ENCODE data around the gene BCAN.

BCAN gene

GRCh38 chr1:156662800-156663055 lies 20.8 kb downstream of the BCAN start:
- no peak for TF ChIP-seq JUND (IDR thresholded peaks at IDR 0.05; ENCODE audit: low read depth)

GRCh38 chr1:156663178-156663577 lies 21.3 kb downstream of the BCAN start:
- in situ Hi-C loops (cut with HindIII; ENCODE audit: low pct_unique_long_range_greater_than_20kb, low sequenced_read_pairs): no loop called here
- no peak for DNase-seq (ENCODE audit: low read depth in 1 of 2, low spot score in 1 of 2)
- no peak for TF ChIP-seq JUND (IDR thresholded peaks at IDR 0.05; ENCODE audit: low read depth)

More at GRCh38 chr1:156662800-156663055, 20.8 kb downstream of the BCAN start:
- no peak for DNase-seq (ENCODE audit: low read depth in 1 of 2, low spot score in 1 of 2)
- in situ Hi-C loops (cut with HindIII; ENCODE audit: low pct_unique_long_range_greater_than_20kb, low sequenced_read_pairs): no loop called here

DNA sequence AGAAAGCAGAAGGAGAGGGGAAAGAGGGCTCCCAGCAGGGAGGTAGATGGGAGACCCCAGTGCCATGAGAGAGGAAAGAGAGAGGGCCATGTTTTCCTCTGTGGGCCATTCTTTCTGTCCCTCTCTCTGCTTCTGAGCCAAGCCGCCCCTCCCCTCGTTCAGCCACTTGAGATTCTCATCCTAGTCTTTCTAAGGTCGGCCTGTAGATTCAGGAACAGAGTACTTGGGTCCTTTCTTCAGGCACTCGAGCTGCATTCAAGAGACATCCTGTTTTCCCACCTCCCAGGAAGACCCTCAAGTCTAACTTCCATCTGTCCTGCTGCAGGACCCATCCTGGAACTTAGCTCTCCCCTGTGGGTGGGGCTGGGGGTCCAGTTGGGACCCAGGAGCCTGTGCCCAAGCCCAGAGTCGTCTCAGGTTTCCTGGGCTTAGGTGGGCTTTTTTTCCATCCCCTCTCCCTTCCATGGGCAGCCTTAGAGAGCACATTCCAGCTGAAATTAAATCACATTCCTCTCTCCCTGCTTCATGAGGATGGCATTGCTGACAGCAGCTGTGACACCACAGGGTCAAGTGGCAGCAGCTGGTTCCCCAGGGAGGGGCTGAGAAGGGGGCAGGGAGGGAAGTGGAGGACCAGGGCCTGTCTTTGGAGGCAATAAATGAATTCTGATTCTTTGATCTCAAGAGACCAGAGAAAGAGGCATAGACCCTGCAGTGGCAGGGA lies 22.3 kb downstream of the BCAN start:
- in situ Hi-C loops (cut with HindIII; ENCODE audit: low pct_unique_long_range_greater_than_20kb, low sequenced_read_pairs): no loop called here

GRCh38 chr1:156664767-156665411 lies 23.0 kb downstream of the BCAN start:
- DNase-seq (ENCODE audit: low read depth in 1 of 2, low spot score in 1 of 2): no peak
- in situ Hi-C loops (cut with HindIII; ENCODE audit: low pct_unique_long_range_greater_than_20kb, low sequenced_read_pairs): no loop called here
- no peak for TF ChIP-seq JUND (IDR thresholded peaks at IDR 0.05; ENCODE audit: low read depth)

More for the DNA sequence above, 22.3 kb downstream of the BCAN start:
- DNase-seq (ENCODE audit: low read depth in 1 of 2, low spot score in 1 of 2): no peak
- TF ChIP-seq JUND (IDR thresholded peaks at IDR 0.05; ENCODE audit: low read depth): no peak

GRCh38 chr1:156665539-156665938 lies 23.6 kb downstream of the BCAN start:
- no peak for DNase-seq (ENCODE audit: low read depth in 1 of 2, low spot score in 1 of 2)
- no peak for TF ChIP-seq JUND (IDR thresholded peaks at IDR 0.05; ENCODE audit: low read depth)
- in situ Hi-C loops (cut with HindIII; ENCODE audit: low pct_unique_long_range_greater_than_20kb, low sequenced_read_pairs): no loop called here

- no peak for TF ChIP-seq JUND (IDR thresholded peaks at IDR 0.05; ENCODE audit: low read depth)
- in situ Hi-C loops (cut with HindIII; ENCODE audit: low pct_unique_long_range_greater_than_20kb, low sequenced_read_pairs): no loop called here
- DNase-seq (ENCODE audit: low read depth in 1 of 2, low spot score in 1 of 2): no peak
Observed at GRCh38 chr1:156666862-156667609, 25.1 kb downstream of the BCAN start.

GRCh38 chr1:156667610-156667967 lies 25.7 kb downstream of the BCAN start:
- DNase-seq (ENCODE audit: low read depth in 1 of 2, low spot score in 1 of 2): no peak
- in situ Hi-C loops (cut with HindIII; ENCODE audit: low pct_unique_long_range_greater_than_20kb, low sequenced_read_pairs): no loop called here
- no peak for TF ChIP-seq JUND (IDR thresholded peaks at IDR 0.05; ENCODE audit: low read depth)

DNA sequence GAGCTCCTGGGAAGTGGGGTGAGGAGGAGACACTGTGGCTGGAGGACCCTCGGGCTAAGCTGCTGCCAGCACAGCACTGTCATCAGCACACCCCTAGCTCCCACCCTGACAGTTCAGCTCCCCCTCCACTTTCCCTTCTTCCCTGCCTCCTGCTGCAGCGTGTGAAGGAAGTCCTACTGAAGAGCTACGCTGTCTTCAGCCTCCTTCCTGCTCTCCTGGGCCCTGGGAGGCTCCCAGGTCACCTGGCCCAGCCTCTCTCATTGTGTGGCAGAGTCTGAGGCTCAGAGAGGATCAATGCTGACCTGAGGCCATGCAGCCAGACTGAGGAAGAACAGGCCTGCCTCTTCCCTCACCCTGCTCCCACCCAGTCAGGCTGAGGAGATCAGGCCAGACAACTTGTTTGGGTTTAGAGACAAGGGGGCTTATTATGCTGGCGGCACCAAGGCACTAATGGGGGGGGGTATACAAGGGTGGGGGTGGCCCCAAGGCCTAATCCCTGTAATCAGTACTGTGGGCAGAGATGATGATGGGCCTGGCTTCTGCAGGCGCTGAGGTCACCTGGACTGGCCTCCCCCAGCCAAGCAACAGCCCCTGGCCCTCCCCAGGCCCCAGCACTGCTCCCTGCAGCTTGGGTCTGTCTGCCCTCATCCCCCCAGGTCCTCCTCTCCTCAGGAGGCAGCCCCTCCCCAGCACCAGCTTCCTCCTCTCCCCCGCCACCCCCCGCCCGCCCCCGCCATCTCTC lies 26.2 kb downstream of the BCAN start:
- in situ Hi-C loops (cut with HindIII; ENCODE audit: low pct_unique_long_range_greater_than_20kb, low sequenced_read_pairs): no loop called here
- no peak for TF ChIP-seq JUND (IDR thresholded peaks at IDR 0.05; ENCODE audit: low read depth)
- no peak for DNase-seq (ENCODE audit: low read depth in 1 of 2, low spot score in 1 of 2)

DNA sequence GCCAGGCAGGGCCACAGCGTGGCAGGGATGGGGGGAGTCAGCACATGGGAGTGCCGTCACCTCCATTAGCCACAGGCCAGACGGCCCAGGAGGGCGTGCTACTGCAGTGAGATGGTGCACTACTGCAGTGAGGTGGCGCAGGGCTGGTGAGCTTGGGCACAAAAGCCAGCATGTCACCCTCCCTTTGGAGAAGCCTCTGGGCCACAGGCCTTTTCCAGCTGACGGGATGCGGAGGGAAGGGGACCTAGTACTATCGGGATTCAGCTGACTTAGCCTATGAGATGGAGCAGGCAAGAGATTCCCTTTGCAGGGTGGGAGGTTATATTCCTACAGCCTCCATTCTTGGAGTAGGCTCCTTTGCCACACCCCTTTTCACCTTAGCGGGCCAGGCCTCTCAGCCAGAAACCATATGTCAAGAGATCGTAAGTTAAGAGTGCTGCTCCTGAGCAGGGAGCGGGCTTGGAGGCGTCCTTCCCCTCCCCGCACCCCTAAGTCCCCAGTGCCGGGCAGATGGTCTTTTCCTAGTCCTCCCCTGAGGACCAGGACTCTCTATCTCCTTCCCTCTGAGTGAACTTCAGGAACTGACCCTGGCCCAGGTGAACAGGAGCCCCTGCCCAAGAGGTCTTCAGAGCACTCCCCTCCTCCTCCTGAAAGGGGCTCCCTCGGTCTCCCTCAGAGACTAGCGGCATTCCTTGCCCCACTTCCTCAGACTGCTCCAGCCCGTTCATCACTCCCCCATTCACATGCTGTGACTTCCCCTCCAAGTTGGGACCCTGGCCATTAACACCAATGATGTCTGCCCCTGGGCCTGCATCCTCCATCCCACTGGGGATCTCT lies 27.1 kb downstream of the BCAN start:
- TF ChIP-seq JUND (IDR thresholded peaks at IDR 0.05; ENCODE audit: low read depth): no peak
- DNase-seq (ENCODE audit: low read depth in 1 of 2, low spot score in 1 of 2): no peak
- in situ Hi-C loops (cut with HindIII; ENCODE audit: low pct_unique_long_range_greater_than_20kb, low sequenced_read_pairs): no loop called here

- in situ Hi-C loops (cut with HindIII; ENCODE audit: low pct_unique_long_range_greater_than_20kb, low sequenced_read_pairs): no loop called here
- no peak for TF ChIP-seq JUND (IDR thresholded peaks at IDR 0.05; ENCODE audit: low read depth)
- no peak for DNase-seq (ENCODE audit: low read depth in 1 of 2, low spot score in 1 of 2)
Observed at GRCh38 chr1:156669794-156670193, 27.9 kb downstream of the BCAN start.

GRCh38 chr1:156670359-156670758 lies 28.4 kb downstream of the BCAN start:
- in situ Hi-C loops (cut with HindIII; ENCODE audit: low pct_unique_long_range_greater_than_20kb, low sequenced_read_pairs): no loop called here
- no peak for TF ChIP-seq JUND (IDR thresholded peaks at IDR 0.05; ENCODE audit: low read depth)
- no peak for DNase-seq (ENCODE audit: low read depth in 1 of 2, low spot score in 1 of 2)

- no peak for TF ChIP-seq JUND (IDR thresholded peaks at IDR 0.05; ENCODE audit: low read depth)
- in situ Hi-C loops (cut with HindIII; ENCODE audit: low pct_unique_long_range_greater_than_20kb, low sequenced_read_pairs): no loop called here
- DNase-seq (ENCODE audit: low read depth in 1 of 2, low spot score in 1 of 2): no peak
Observed at GRCh38 chr1:156670791-156671190, 28.9 kb downstream of the BCAN start.
